PC-9 (cell line): ENCODE measurements around the gene KIF3C. TPM values are rescaled to one million over a fixed set of nuclear protein-coding genes. Genes with fewer than 3 reads are reported as not detected.

ENCODE experiments used
- BruUV-seq: library from RNA; stranded (reverse); fragments of 400-500 nt; replicated peaks from 2 replicates; lab custom pipeline; 2021; lab: Mats Ljungman, UMichigan
- CTCF ChIA-PET: fragments of 300-600 bp; sonication (Branson Sonifier 250); formaldehyde crosslinking; loops from one replicate; lab custom pipeline; 2022; ENCODE audit warnings: antibody characterized with exemption; lab: Charles Lee
- POLR2A ChIA-PET: fragments of 300-600 bp; sonication (Branson Sonifier 250); formaldehyde crosslinking; loops from one replicate; lab custom pipeline; 2022; ENCODE audit warnings: antibody characterized with exemption; ENCODE audit not compliant: unreplicated experiment; lab: Charles Lee
- DNase-seq, 2 experiments: peaks; one replicate each; pipeline versions ENCODE4 v3.0.0 to v3.0.0-alpha.2; 2015 to 2022; ENCODE audit warnings: mixed read lengths in 1 of 2
- H2AFZ ChIP-seq: fragments of 200-600 bp; sonication (generic); 2 replicates; pipeline ENCODE4 v1.8.1; 2017; ENCODE audit warnings: antibody characterized with exemption
- H3F3A ChIP-seq: fragments of 200-600 bp; sonication (generic); 2 replicates; pipeline ENCODE4 v1.8.1; 2017; ENCODE audit warnings: antibody characterized with exemption, mild to moderate bottlenecking, low read depth; ENCODE audit not compliant: insufficient read depth
- H3K27ac ChIP-seq: fragments of 200-600 bp; sonication (generic); 2 replicates; pipeline ENCODE4 v1.6.1; 2016; ENCODE audit warnings: mixed run types
- H3K27me3 ChIP-seq: fragments of 200-600 bp; sonication (generic); 2 replicates; pipeline ENCODE4 v1.6.1; 2016; ENCODE audit warnings: low read depth, mixed run types; ENCODE audit not compliant: insufficient read depth
- H3K36me3 ChIP-seq: fragments of 200-600 bp; sonication (generic); 2 replicates; pipeline ENCODE4 v1.6.1; 2016; ENCODE audit warnings: low read depth, mixed run types
- H3K4me1 ChIP-seq: fragments of 200-600 bp; sonication (generic); replicated peaks from 2 replicates; pipeline ENCODE4 v1.6.1; 2016; ENCODE audit warnings: mixed run types; ENCODE audit not compliant: insufficient read depth
- H3K4me2 ChIP-seq: fragments of 200-600 bp; sonication (generic); 2 replicates; pipeline ENCODE4 v1.6.1; 2017; ENCODE audit warnings: mixed run types
- H3K4me3 ChIP-seq: fragments of 200-600 bp; sonication (generic); 2 replicates; pipeline ENCODE4 v1.6.1; 2016; ENCODE audit warnings: mixed run types
- H3K79me2 ChIP-seq: fragments of 200-600 bp; sonication (generic); 2 replicates; pipeline ENCODE4 v1.6.1; 2017; ENCODE audit warnings: low read depth, mixed run types
- H3K9me2 ChIP-seq: fragments of 200-600 bp; sonication (generic); 2 replicates; pipeline ENCODE4 v1.8.1; 2017; ENCODE audit warnings: mild to moderate bottlenecking; ENCODE audit not compliant: insufficient read depth
- H3K9me3 ChIP-seq: fragments of 200-600 bp; sonication (generic); 2 replicates; pipeline ENCODE4 v1.8.1; 2016; ENCODE audit warnings: low read depth; ENCODE audit not compliant: insufficient read depth
- H4K20me1 ChIP-seq: fragments of 200-600 bp; sonication (generic); 2 replicates; pipeline ENCODE4 v1.8.1; 2017; ENCODE audit not compliant: insufficient read depth
- CTCF ChIP-seq: fragments of 200-600 bp; sonication (generic); conservative IDR thresholded peaks from 2 replicates; pipeline ENCODE4 v1.6.1; 2017; ENCODE audit warnings: mixed run types, antibody characterized with exemption, mild to moderate bottlenecking, moderate library complexity
- EZH2 ChIP-seq: fragments of 200-600 bp; sonication (generic); IDR thresholded peaks from 2 replicates; pipeline ENCODE4 v1.8.0; 2017; ENCODE audit warnings: antibody characterized with exemption, low read depth
- intact Hi-C: fragments of 100-400 bp; cut with micrococcal nuclease; formaldehyde crosslinking; loops from one replicate; pipeline ENCODE4 v1.10.0; 2022; ENCODE audit not compliant: unreplicated experiment
- total RNA-seq: library from RNA; stranded (reverse); gene quantifications from 2 replicates; pipeline ENCODE4 v1.2.3, GENCODE V29; 2021

The KIF3C gene
- total RNA-seq, 1 experiment from 2014 or later = 50.5 TPM

- Histone ChIP-seq H4K20me1 (no peaks in the 10 kb centered on the region), H3K9me3 (no peaks in the 10 kb centered on the region), H3K79me2 (no peaks in the 10 kb centered on the region), H3K4me2 (no peak overlapping the region), H3F3A (peaks cover 5% of the 10 kb centered on the region; the same call in 1 of the 2 replicates), H3K9me2 (no peaks in the 10 kb centered on the region), H3K27me3 (no peaks in the 10 kb centered on the region), H3K36me3 (no peaks in the 10 kb centered on the region), H3K4me3 (no peak overlapping the region), H2AFZ (no peak overlapping the region), H3K27ac (no peak overlapping the region), H3K4me1 (no peaks in the 10 kb centered on the region; the same call in 1 of the 2 replicates)
- TF ChIP-seq EZH2 = no peak
- CTCF ChIA-PET = interaction anchor here (0.6 to 1.1 kb wide), 4 partner anchors 74 to 193 kb away, joined by 3 to 11 read pairs (median 4); no protein-coding TSS in a partner anchor
- BruUV-seq = no TSS peak
- POLR2A ChIA-PET = no interaction called here
- no peak for DNase-seq
- intact Hi-C loops = loop anchor here (2.0 kb wide), 1 partner anchor 77 kb away; no protein-coding TSS in a partner anchor
Measured at GRCh38 chr2:25955869-25956535, 26.3 kb downstream of the KIF3C start.

GRCh38 chr2:25955036-25955435 is 27.3 kb downstream of the KIF3C start:
- Histone ChIP-seq H3K27me3 (no peaks in the 10 kb centered on the region), H3K9me3 (no peaks in the 10 kb centered on the region), H4K20me1 (no peaks in the 10 kb centered on the region), H3K79me2 (no peaks in the 10 kb centered on the region), H3K9me2 (no peaks in the 10 kb centered on the region), H3F3A (peaks cover 5% of the 10 kb centered on the region; the same call in 1 of the 2 replicates), H3K36me3 (no peaks in the 10 kb centered on the region), H3K27ac (no peak overlapping the region), H2AFZ (no peak overlapping the region), H3K4me2 (no peak overlapping the region), H3K4me1 (no peaks in the 10 kb centered on the region; the same call in 1 of the 2 replicates), H3K4me3 (no peak overlapping the region)
- CTCF ChIA-PET = no interaction called here
- TF ChIP-seq EZH2 (no peak), CTCF (no peak)
- intact Hi-C loops = loop anchor here (2.0 kb wide), 1 partner anchor 78 kb away; no protein-coding TSS in a partner anchor
- POLR2A ChIA-PET = no interaction called here
- no peak for DNase-seq
- no TSS peak for BruUV-seq

GRCh38 chr2:25954199-25954752 is 28.0 kb downstream of the KIF3C start:
- H2AFZ ChIP-seq = no peak overlapping the region
- H3K79me2 ChIP-seq = no peaks in the 10 kb centered on the region
- no peak overlapping the region for H3K27ac ChIP-seq
- H3K4me2 ChIP-seq = no peak overlapping the region
- H3K4me1 ChIP-seq = no peaks in the 10 kb centered on the region; the same call in 1 of the 2 replicates
- peaks cover 5% of the 10 kb centered on the region; the same call in 1 of the 2 replicates for H3F3A ChIP-seq
- no peaks in the 10 kb centered on the region for H3K27me3 ChIP-seq
- POLR2A ChIA-PET = no interaction called here
- intact Hi-C loops = loop anchor here (2.0 to 5.0 kb wide), 4 partner anchors 79 to 793 kb away; no protein-coding TSS in a partner anchor
- no peaks in the 10 kb centered on the region for H4K20me1 ChIP-seq
- CTCF ChIA-PET = no interaction called here
- no peaks in the 10 kb centered on the region for H3K9me2 ChIP-seq
- H3K9me3 ChIP-seq = no peaks in the 10 kb centered on the region
- BruUV-seq = no TSS peak
- H3K4me3 ChIP-seq = no peak overlapping the region
- no peaks in the 10 kb centered on the region for H3K36me3 ChIP-seq
- TF ChIP-seq CTCF = no peak
- TF ChIP-seq EZH2 = no peak
- DNase-seq = no peak
